Measurements from ENCODE around the gene HLA-B.

HLA-B gene

DNA sequence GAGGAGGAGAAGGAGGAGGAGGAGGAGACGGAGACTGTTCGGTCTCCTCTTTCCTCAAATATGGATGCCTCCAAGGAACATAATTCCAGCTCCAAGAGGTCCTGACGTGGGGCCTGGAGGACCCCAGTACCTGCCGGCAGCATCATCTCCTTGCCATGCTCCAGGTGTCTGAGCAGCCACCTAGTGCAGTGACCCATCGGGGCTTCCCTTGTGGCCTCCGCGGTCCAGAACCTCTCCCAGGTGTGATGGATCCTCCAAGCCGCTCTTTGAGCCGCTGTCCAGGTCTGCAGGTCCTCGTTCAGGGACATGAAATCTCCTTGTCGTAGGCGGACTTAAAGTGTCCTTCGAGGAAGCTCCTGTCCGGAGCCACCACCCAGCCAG, 49.3 kb downstream of the HLA-B start:
- TF ChIP-seq, protein P1, sequence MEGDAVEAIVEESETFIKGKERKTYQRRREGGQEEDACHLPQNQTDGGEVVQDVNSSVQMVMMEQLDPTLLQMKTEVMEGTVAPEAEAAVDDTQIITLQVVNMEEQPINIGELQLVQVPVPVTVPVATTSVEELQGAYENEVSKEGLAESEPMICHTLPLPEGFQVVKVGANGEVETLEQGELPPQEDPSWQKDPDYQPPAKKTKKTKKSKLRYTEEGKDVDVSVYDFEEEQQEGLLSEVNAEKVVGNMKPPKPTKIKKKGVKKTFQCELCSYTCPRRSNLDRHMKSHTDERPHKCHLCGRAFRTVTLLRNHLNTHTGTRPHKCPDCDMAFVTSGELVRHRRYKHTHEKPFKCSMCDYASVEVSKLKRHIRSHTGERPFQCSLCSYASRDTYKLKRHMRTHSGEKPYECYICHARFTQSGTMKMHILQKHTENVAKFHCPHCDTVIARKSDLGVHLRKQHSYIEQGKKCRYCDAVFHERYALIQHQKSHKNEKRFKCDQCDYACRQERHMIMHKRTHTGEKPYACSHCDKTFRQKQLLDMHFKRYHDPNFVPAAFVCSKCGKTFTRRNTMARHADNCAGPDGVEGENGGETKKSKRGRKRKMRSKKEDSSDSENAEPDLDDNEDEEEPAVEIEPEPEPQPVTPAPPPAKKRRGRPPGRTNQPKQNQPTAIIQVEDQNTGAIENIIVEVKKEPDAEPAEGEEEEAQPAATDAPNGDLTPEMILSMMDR (IDR thresholded peaks at IDR 0.05; ENCODE audit: low read depth, low read length, missing control alignments), result no peak
- DNase-seq (ENCODE audit: low read depth), result no peak
- H3K4me3 ChIP-seq (ENCODE audit: low read depth, low read length), result no peak overlapping the region

DNA sequence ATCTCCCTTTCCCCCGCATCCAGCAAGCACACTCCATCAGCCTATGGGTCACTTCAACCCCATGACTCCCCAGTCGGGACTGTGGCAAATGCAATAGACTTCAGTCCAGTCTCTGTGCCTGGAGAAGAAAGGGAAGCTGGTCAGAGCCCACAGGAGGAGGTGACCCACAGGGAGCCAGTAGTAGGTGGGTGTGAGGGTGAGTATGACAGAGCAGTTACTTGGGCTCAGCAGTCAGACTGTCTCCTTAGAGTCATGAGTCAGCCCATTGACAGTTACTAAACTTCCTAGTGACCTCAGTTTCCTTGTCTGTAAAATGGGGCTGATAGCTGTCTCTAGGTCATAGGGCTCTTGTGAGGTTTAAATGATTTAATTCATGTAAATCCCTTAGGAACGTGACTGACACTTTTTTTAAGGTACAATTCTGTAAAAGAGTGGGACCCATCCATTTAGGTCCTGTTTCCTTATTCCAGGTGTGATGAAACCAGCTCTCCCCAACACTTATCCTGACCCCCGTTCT, 51.2 kb downstream of the HLA-B start:
- TF ChIP-seq, protein P1 (IDR thresholded peaks at IDR 0.05; ENCODE audit: low read depth, low read length, missing control alignments), result no peak
- no peak overlapping the region for H3K4me3 ChIP-seq (ENCODE audit: low read depth, low read length)
- DNase-seq (ENCODE audit: low read depth), result no peak

DNA sequence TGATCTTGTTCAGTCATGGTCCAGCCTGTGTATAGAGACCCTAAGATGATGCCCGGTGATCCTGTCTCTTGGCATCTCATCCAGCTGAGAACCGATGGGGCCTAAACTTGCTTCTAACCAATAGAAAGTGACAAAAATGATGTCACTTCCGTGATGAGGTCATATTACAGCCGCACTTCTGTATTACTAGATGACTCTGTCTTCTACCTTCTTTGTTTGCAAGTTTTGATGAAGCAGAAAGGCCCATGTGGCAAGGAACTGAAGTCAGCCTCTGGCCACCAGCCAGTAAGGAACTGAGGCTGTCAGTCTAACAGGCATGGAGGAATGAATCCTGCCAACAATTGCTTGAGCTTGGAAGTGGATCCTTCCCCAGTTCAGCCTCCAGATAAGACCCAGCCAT, 52.3 kb downstream of the HLA-B start:
- H3K4me3 ChIP-seq (ENCODE audit: low read depth, low read length), result no peak overlapping the region
- TF ChIP-seq, protein P1 (IDR thresholded peaks at IDR 0.05; ENCODE audit: low read depth, low read length, missing control alignments), result no peak
- DNase-seq (ENCODE audit: low read depth), result no peak
